SK-N-SH treated with all-trans-retinoic acid at 6 μM for 48 hours (cell line): ENCODE measurements around the gene ITPR3.

Experiments
- ATAC-seq: fragments of 200-7000 bp; cut with Tn5 transposase; 3 replicates; pipeline ENCODE4 v1.9.1; 2020; ENCODE audit warnings: mild to moderate bottlenecking, moderate library complexity
- ESRRG ChIP-seq: fragments of 250-450 bp; sonication (Bioruptor Pico); IDR thresholded peaks from 2 replicates; pipeline ENCODE4 v1.6.1; 2021; ENCODE audit warnings: mild to moderate bottlenecking
- ISL1 ChIP-seq: fragments of 250-450 bp; sonication (Bioruptor Pico); IDR thresholded peaks from 2 replicates; pipeline ENCODE4 v2.1.2; 2022; ENCODE audit warnings: mild to moderate bottlenecking, moderate library complexity
- OSR1 ChIP-seq: fragments of 250-450 bp; sonication (Bioruptor Pico); IDR thresholded peaks from 2 replicates; pipeline ENCODE4 v1.8.0; 2022; ENCODE audit warnings: moderate library complexity, mild to moderate bottlenecking, inconsistent platforms
- POU6F1 ChIP-seq: fragments of 250-450 bp; sonication (Bioruptor Pico); IDR thresholded peaks from 2 replicates; pipeline ENCODE4 v1.8.0; 2021; ENCODE audit warnings: low read depth, mild to moderate bottlenecking, moderate library complexity, borderline replicate concordance
- RARB ChIP-seq: fragments of 250-450 bp; sonication (Bioruptor Pico); IDR thresholded peaks from 2 replicates; pipeline ENCODE4 v1.8.0; 2021; ENCODE audit warnings: mild to moderate bottlenecking, moderate library complexity
- ZFP3 ChIP-seq: fragments of 250-450 bp; sonication (Bioruptor Pico); IDR thresholded peaks from 2 replicates; pipeline ENCODE4 v1.5.0; 2020; ENCODE audit warnings: mild to moderate bottlenecking, moderate library complexity
- ZNF565 ChIP-seq: fragments of 450-650 bp; formaldehyde crosslinking; conservative IDR thresholded peaks from 2 replicates; pipeline ENCODE4 v1.5.0; 2020; ENCODE audit warnings: low read depth, mild to moderate bottlenecking, moderate library complexity
- ZNF70 ChIP-seq: fragments of 450-650 bp; formaldehyde crosslinking; IDR thresholded peaks from 2 replicates; pipeline ENCODE4 v1.5.0; 2020; ENCODE audit warnings: mild to moderate bottlenecking, moderate library complexity
- TF ChIP-seq, protein P1 (sequence below): fragments of 250-450 bp; sonication (Bioruptor Pico); IDR thresholded peaks from 2 replicates; pipeline ENCODE4 v1.5.0; 2020; ENCODE audit warnings: mild to moderate bottlenecking, moderate library complexity
- TF ChIP-seq, protein P2 (sequence below): fragments of 250-450 bp; sonication (Bioruptor Pico); IDR thresholded peaks from 2 replicates; pipeline ENCODE4 v1.5.1; 2021; ENCODE audit warnings: mild to moderate bottlenecking, moderate library complexity
- TF ChIP-seq, protein P3 (sequence below): fragments of 250-450 bp; sonication (Bioruptor Pico); IDR thresholded peaks from 2 replicates; pipeline ENCODE4 v1.5.1; 2020; ENCODE audit warnings: low read depth, mild to moderate bottlenecking, moderate library complexity

Gene ITPR3

GRCh38 chr6:33604941-33605854 is 15.9 kb upstream of the ITPR3 start (continued):
- TF ChIP-seq, protein P1, sequence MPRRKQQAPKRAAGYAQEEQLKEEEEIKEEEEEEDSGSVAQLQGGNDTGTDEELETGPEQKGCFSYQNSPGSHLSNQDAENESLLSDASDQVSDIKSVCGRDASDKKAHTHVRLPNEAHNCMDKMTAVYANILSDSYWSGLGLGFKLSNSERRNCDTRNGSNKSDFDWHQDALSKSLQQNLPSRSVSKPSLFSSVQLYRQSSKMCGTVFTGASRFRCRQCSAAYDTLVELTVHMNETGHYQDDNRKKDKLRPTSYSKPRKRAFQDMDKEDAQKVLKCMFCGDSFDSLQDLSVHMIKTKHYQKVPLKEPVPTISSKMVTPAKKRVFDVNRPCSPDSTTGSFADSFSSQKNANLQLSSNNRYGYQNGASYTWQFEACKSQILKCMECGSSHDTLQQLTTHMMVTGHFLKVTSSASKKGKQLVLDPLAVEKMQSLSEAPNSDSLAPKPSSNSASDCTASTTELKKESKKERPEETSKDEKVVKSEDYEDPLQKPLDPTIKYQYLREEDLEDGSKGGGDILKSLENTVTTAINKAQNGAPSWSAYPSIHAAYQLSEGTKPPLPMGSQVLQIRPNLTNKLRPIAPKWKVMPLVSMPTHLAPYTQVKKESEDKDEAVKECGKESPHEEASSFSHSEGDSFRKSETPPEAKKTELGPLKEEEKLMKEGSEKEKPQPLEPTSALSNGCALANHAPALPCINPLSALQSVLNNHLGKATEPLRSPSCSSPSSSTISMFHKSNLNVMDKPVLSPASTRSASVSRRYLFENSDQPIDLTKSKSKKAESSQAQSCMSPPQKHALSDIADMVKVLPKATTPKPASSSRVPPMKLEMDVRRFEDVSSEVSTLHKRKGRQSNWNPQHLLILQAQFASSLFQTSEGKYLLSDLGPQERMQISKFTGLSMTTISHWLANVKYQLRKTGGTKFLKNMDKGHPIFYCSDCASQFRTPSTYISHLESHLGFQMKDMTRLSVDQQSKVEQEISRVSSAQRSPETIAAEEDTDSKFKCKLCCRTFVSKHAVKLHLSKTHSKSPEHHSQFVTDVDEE (CRISPR knock-in tag): no peak
- TF ChIP-seq ESRRG (no peak), POU6F1 (CRISPR knock-in tag) (no peak), OSR1 (CRISPR knock-in tag) (no peak)

DNA sequence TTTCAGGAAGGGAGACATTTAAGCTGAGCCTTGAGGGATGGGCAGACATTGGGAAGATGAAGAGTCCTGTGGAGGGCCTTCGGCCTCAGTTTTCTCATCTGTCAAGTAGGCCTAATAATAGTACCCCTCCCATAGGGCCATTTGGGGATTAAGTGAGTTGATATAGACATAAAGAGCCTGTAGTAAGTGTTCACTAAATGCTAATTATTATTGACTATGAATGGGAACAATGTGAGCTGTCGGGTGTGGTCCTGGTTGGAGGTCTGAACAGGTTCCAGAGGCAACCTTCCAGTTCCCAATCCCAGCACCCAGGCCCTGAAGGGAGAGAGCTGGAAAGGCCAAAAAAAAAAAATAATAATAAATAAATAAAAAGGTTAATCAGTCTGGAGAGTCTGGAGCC is 14.5 kb upstream of the ITPR3 start:
- no peak for TF ChIP-seq ZNF70
- no peak for TF ChIP-seq POU6F1 (CRISPR knock-in tag)
- TF ChIP-seq ZNF565 (CRISPR knock-in tag): no peak
- TF ChIP-seq, protein P2, sequence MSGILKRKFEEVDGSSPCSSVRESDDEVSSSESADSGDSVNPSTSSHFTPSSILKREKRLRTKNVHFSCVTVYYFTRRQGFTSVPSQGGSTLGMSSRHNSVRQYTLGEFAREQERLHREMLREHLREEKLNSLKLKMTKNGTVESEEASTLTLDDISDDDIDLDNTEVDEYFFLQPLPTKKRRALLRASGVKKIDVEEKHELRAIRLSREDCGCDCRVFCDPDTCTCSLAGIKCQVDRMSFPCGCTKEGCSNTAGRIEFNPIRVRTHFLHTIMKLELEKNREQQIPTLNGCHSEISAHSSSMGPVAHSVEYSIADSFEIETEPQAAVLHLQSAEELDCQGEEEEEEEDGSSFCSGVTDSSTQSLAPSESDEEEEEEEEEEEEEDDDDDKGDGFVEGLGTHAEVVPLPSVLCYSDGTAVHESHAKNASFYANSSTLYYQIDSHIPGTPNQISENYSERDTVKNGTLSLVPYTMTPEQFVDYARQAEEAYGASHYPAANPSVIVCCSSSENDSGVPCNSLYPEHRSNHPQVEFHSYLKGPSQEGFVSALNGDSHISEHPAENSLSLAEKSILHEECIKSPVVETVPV: no peak
- TF ChIP-seq ZFP3 (CRISPR knock-in tag): no peak
- TF ChIP-seq, protein P1 (CRISPR knock-in tag): no peak
- no peak for TF ChIP-seq RARB (CRISPR knock-in tag)
- no peak for TF ChIP-seq ESRRG
- no peak for ATAC-seq

GRCh38 chr6:33607126-33607783 is 13.9 kb upstream of the ITPR3 start:
- TF ChIP-seq ZNF70 (0 out of 2 replicates have a peak, but pooled peaks have one; percentile 23), ISL1 (CRISPR knock-in tag) (no peak)
- TF ChIP-seq, all 23 proteins: peak for 1
- ATAC-seq: no peak

DNA sequence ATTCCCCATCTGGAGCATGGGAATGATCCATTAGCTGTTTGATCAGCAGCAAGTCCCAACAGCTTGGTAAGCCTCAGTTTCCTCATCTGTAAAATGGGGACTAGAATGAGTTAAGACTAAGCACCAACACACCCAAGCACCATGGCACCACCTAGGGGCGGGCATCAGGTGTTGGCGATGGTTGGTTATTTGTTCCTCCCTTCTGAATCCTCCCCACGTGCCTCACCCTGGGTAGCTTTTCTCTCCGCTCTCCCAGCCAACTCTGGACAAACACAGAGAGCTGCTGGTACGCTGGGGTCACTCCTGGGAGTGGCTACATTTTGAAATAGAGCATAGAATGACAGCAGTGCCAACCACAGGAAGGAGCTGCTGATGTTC is 13.3 kb upstream of the ITPR3 start:
- no peak; the same call in 2 of the 3 replicates for ATAC-seq
- 0 out of 2 replicates have a peak, but pooled peaks have one; percentile 2 for TF ChIP-seq ZNF70
- no peak for TF ChIP-seq ESRRG
- TF ChIP-seq, protein P3, sequence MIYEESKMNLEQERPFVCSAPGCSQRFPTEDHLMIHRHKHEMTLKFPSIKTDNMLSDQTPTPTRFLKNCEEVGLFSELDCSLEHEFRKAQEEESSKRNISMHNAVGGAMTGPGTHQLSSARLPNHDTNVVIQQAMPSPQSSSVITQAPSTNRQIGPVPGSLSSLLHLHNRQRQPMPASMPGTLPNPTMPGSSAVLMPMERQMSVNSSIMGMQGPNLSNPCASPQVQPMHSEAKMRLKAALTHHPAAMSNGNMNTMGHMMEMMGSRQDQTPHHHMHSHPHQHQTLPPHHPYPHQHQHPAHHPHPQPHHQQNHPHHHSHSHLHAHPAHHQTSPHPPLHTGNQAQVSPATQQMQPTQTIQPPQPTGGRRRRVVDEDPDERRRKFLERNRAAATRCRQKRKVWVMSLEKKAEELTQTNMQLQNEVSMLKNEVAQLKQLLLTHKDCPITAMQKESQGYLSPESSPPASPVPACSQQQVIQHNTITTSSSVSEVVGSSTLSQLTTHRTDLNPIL (CRISPR knock-in tag): no peak
- TF ChIP-seq, protein P1 (CRISPR knock-in tag): no peak
- no peak for TF ChIP-seq OSR1 (CRISPR knock-in tag)
